ENCODE measurements around the gene NEGR1. TPM values are rescaled to one million over a fixed set of nuclear protein-coding genes. Genes with fewer than 3 reads are reported as not detected.

NEGR1 gene
- total RNA-seq, 4 donors from 2014 or later: 4.6 to 5.7 (median 5.0) TPM

GRCh38 chr1:72235062-72235461 lies 47.3 kb downstream of the NEGR1 start:
- no peak overlapping the region for H3K27ac ChIP-seq
- intact Hi-C loops (cut with DNase I; ENCODE audit: low total_unique reads): no loop called here
- in situ Hi-C loops (cut with MboI; ENCODE audit: low sequenced_read_pairs in 4 of 4): no loop called here
- no peak for DNase-seq
- no peaks in the 10 kb centered on the region for H3K27me3 ChIP-seq
- H3K4me3 ChIP-seq: no peak overlapping the region
- no peaks in the 10 kb centered on the region for H3K36me3 ChIP-seq
- TF ChIP-seq CTCF (IDR thresholded peaks at IDR 0.05 in 4 of 5, conservative IDR thresholded peaks at IDR 0.05 in 1 of 5) (no peak), POLR2A (IDR thresholded peaks at IDR 0.05) (no peak)
- ATAC-seq: no peak
- H3K4me1 ChIP-seq: no peaks in the 10 kb centered on the region
- H3K9me3 ChIP-seq: no peaks in the 10 kb centered on the region

- DNase-seq (no peak), ATAC-seq (no peak)
- Histone ChIP-seq H3K27ac (no peak overlapping the region), H3K27me3 (no peaks in the 10 kb centered on the region), H3K36me3 (no peaks in the 10 kb centered on the region), H3K4me3 (no peak overlapping the region), H3K4me1 (peaks cover 0 to 10% of the 10 kb centered on the region in 2 donors), H3K9me3 (no peaks in the 10 kb centered on the region)
- intact Hi-C loops (cut with DNase I; ENCODE audit: low total_unique reads) (no loop called here), in situ Hi-C loops (cut with MboI; ENCODE audit: low sequenced_read_pairs in 4 of 4) (no loop called here)
- TF ChIP-seq POLR2A (IDR thresholded peaks at IDR 0.05): no peak
- no peak for TF ChIP-seq CTCF (IDR thresholded peaks at IDR 0.05 in 4 of 5, conservative IDR thresholded peaks at IDR 0.05 in 1 of 5)
Measured at GRCh38 chr1:72230746-72231145, 51.6 kb downstream of the NEGR1 start.

- intact Hi-C loops (cut with DNase I; ENCODE audit: low total_unique reads): no loop called here
- DNase-seq: no peak
Measured at GRCh38 chr1:72229893-72230292, 52.4 kb downstream of the NEGR1 start.

GRCh38 chr1:72227667-72228066 lies 54.7 kb downstream of the NEGR1 start:
- Histone ChIP-seq H3K4me1 (peaks cover 0 to 10% of the 10 kb centered on the region in 2 donors), H3K4me3 (no peak overlapping the region), H3K9me3 (no peaks in the 10 kb centered on the region), H3K27ac (no peak overlapping the region), H3K36me3 (no peaks in the 10 kb centered on the region), H3K27me3 (no peaks in the 10 kb centered on the region)
- ATAC-seq (no peak), DNase-seq (no peak)
- in situ Hi-C loops (cut with MboI; ENCODE audit: low sequenced_read_pairs in 4 of 4) (no loop called here), intact Hi-C loops (cut with DNase I; ENCODE audit: low total_unique reads) (no loop called here)
- TF ChIP-seq POLR2A (IDR thresholded peaks at IDR 0.05) (no peak), CTCF (IDR thresholded peaks at IDR 0.05 in 4 of 5, conservative IDR thresholded peaks at IDR 0.05 in 1 of 5) (no peak)

More at GRCh38 chr1:72229893-72230292, 52.4 kb downstream of the NEGR1 start:
- H3K4me1 ChIP-seq: peaks cover 0 to 10% of the 10 kb centered on the region in 2 donors
- TF ChIP-seq CTCF (IDR thresholded peaks at IDR 0.05 in 4 of 5, conservative IDR thresholded peaks at IDR 0.05 in 1 of 5) (no peak), POLR2A (IDR thresholded peaks at IDR 0.05) (no peak)
- H3K9me3 ChIP-seq: no peaks in the 10 kb centered on the region
- H3K27me3 ChIP-seq: no peaks in the 10 kb centered on the region
- in situ Hi-C loops (cut with MboI; ENCODE audit: low sequenced_read_pairs in 4 of 4): no loop called here
- H3K4me3 ChIP-seq: no peak overlapping the region
- ATAC-seq: no peak
- no peak overlapping the region for H3K27ac ChIP-seq
- no peaks in the 10 kb centered on the region for H3K36me3 ChIP-seq

GRCh38 chr1:72224506-72224905 lies 57.8 kb downstream of the NEGR1 start:
- in situ Hi-C loops (cut with MboI; ENCODE audit: low sequenced_read_pairs in 4 of 4) (no loop called here), intact Hi-C loops (cut with DNase I; ENCODE audit: low total_unique reads) (no loop called here)
- Histone ChIP-seq H3K27me3 (no peaks in the 10 kb centered on the region), H3K9me3 (no peaks in the 10 kb centered on the region), H3K4me3 (no peak overlapping the region), H3K4me1 (peaks cover 0 to 6% of the 10 kb centered on the region in 2 donors), H3K36me3 (no peaks in the 10 kb centered on the region), H3K27ac (no peak overlapping the region)
- TF ChIP-seq POLR2A (IDR thresholded peaks at IDR 0.05): no peak
- TF ChIP-seq CTCF (IDR thresholded peaks at IDR 0.05 in 4 of 5, conservative IDR thresholded peaks at IDR 0.05 in 1 of 5): no peak
- ATAC-seq (no peak), DNase-seq (no peak)
